ENCODE measurements around the gene UFSP1. TPM values are rescaled to one million over a fixed set of nuclear protein-coding genes. Genes with fewer than 3 reads are reported as not detected.

Gene UFSP1
- total RNA-seq, 2 donors from 2014 or later, result 6.4 to 8.4 TPM

DNA sequence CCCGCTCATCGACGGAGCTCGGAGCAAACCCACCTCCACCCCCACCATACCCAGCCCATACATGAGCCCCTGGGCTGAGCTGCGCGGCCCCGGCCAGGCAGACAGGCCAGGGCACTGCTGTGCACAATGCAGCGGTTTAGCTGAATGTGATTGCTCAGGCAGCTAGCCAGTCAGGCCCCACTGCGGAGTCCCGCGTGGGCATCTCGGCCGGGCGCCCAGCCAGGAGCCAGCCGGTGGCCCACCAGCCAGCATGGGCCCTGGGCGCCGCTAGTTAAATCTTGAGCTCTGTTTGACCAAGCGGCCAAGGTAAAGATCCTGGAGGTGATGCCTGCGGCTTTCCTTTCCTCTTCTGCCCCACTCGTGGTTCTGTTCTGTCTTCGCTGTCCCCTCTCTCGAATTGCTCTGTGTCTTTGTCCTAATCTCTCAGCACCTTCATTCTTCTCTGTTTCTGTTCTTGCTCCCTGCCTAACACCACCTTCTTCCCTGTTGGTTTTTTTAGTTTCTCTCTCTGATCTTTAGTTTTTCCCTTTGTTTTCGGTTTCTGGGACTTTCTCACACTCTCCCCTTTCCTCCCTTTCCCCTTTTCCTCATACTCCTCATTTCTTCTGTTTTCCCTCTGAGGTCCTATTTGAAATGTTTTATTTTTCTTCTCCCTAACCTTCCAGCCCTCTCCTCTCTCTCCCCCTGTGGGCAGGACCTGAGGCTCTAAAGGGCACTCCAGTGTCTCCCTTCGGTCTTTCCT, 6.6 kb downstream of the UFSP1 start:
- H3K27me3 ChIP-seq (replicated peaks; ENCODE audit: insufficient read depth), result no peaks in the 10 kb centered on the region
- no peaks in the 10 kb centered on the region for H3K9me3 ChIP-seq
- peaks cover 36 to 55% of the 10 kb centered on the region in 2 donors for H3K36me3 ChIP-seq
- no peak overlapping the region for H3K4me3 ChIP-seq
- peak overlapping the region in 1 of 2 donors; percentile 19 for H3K27ac ChIP-seq
- DNase-seq (ENCODE audit: low spot score), result no peak
- WGBS, result 88% methylated on average over 24 of the region's 24 CpGs
- no peak for TF ChIP-seq POLR2AphosphoS5 (IDR thresholded peaks at IDR 0.05)
- no peak for TF ChIP-seq POLR2A (IDR thresholded peaks at IDR 0.05)
- TF ChIP-seq, protein P1, sequence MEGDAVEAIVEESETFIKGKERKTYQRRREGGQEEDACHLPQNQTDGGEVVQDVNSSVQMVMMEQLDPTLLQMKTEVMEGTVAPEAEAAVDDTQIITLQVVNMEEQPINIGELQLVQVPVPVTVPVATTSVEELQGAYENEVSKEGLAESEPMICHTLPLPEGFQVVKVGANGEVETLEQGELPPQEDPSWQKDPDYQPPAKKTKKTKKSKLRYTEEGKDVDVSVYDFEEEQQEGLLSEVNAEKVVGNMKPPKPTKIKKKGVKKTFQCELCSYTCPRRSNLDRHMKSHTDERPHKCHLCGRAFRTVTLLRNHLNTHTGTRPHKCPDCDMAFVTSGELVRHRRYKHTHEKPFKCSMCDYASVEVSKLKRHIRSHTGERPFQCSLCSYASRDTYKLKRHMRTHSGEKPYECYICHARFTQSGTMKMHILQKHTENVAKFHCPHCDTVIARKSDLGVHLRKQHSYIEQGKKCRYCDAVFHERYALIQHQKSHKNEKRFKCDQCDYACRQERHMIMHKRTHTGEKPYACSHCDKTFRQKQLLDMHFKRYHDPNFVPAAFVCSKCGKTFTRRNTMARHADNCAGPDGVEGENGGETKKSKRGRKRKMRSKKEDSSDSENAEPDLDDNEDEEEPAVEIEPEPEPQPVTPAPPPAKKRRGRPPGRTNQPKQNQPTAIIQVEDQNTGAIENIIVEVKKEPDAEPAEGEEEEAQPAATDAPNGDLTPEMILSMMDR (IDR thresholded peaks at IDR 0.05), result no peak
- H3K4me1 ChIP-seq (replicated peaks), result no peaks in the 10 kb centered on the region
- intact Hi-C loops (cut with DNase I), result no loop called here

DNA sequence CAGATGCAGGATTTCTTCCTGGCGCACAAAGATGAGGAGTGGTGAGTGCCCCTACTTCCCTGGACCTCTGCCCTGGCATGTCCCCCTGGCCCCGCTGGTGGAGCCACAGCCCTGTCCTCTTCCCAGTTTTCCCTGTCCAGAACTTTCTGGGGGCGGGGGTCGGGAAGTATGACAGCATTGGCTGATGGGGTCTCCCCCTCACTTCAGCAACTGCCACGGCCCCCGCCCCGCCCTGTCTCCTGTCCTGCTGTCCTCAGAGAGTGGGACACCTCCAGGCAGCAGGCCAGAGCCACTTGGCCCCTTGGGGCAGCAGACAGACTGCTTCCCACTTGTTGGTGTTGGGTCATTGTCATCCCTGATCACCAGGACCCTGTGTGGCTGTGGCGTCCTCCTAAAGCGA, 7.3 kb downstream of the UFSP1 start:
- peaks cover 36 to 55% of the 10 kb centered on the region in 2 donors for H3K36me3 ChIP-seq
- no peak overlapping the region for H3K27ac ChIP-seq

DNA sequence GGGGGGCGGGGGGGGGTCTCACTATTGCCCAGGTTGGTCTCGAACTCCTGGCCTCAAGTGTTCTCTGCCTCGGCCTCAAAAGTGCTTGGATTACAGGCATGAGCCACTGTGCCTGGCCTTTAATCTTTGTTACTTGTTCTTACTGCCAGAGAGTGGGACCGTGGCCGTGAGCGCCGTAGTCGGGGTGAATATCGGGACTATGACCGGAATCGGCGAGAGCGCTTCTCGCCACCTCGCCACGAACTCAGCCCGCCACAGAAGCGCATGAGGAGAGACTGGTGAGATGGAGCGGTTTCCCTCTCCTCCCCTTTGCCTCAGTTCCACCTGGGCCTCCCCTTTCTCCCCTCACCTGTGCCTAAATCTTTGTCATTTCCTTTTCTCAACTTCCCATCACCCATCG, 8.4 kb downstream of the UFSP1 start:
- Histone ChIP-seq H3K9me3 (no peaks in the 10 kb centered on the region), H3K4me1 (replicated peaks) (peaks cover 7% of the 10 kb centered on the region), H3K4me3 (no peak overlapping the region), H3K27ac (no peak overlapping the region), H3K27me3 (replicated peaks; ENCODE audit: insufficient read depth) (no peaks in the 10 kb centered on the region), H3K36me3 (peaks cover 33 to 48% of the 10 kb centered on the region in 2 donors)
- no peak for TF ChIP-seq POLR2AphosphoS5 (IDR thresholded peaks at IDR 0.05)
- WGBS, result 93% methylated on average over 20 of the region's 20 CpGs
- intact Hi-C loops (cut with DNase I), result no loop called here
- DNase-seq (ENCODE audit: low spot score), result no peak

More for the DNA sequence above, 7.3 kb downstream of the UFSP1 start:
- WGBS, result 95% methylated on average over 9 of the region's 9 CpGs
- TF ChIP-seq POLR2A (IDR thresholded peaks at IDR 0.05), result no peak
- no peak for TF ChIP-seq POLR2AphosphoS5 (IDR thresholded peaks at IDR 0.05)
- TF ChIP-seq, protein P1 (IDR thresholded peaks at IDR 0.05), result no peak
- H3K4me3 ChIP-seq, result no peak overlapping the region
- no peaks in the 10 kb centered on the region for H3K4me1 ChIP-seq (replicated peaks)
- intact Hi-C loops (cut with DNase I), result no loop called here
- H3K9me3 ChIP-seq, result no peaks in the 10 kb centered on the region
- no peak for DNase-seq (ENCODE audit: low spot score)
- H3K27me3 ChIP-seq (replicated peaks; ENCODE audit: insufficient read depth), result no peaks in the 10 kb centered on the region

DNA sequence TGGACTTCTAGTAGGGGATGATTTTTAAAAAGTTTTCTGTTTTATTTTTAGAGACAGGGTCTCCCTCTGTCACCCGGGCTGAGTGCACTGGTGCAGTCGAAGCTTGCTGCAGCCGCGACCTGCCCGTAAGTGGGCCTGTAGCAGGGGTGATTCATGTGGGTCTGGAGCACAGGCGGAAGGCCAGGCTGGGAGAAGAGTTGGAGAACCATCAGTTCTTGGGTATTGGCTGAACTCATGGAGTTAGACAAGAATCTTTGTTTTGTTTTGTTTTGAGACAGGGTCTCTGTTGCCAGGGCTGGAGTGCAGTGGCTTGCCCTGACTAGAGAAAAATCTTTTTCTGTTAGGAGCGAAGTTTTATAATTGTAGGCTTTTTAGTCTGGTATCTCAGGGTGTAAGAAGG, 8.9 kb downstream of the UFSP1 start:
- no peak for DNase-seq (ENCODE audit: low spot score)
- H3K27ac ChIP-seq, result no peak overlapping the region
- intact Hi-C loops (cut with DNase I), result no loop called here
- H3K4me1 ChIP-seq (replicated peaks), result peaks cover 11% of the 10 kb centered on the region
- no peak for TF ChIP-seq POLR2A (IDR thresholded peaks at IDR 0.05)
- no peak for TF ChIP-seq POLR2AphosphoS5 (IDR thresholded peaks at IDR 0.05)
- TF ChIP-seq, protein P1 (IDR thresholded peaks at IDR 0.05), result no peak
- H3K4me3 ChIP-seq, result no peak overlapping the region
- no peaks in the 10 kb centered on the region for H3K27me3 ChIP-seq (replicated peaks; ENCODE audit: insufficient read depth)
- no peaks in the 10 kb centered on the region for H3K9me3 ChIP-seq
- 49% methylated on average over 7 of the region's 7 CpGs for WGBS
- H3K36me3 ChIP-seq, result peaks cover 29 to 43% of the 10 kb centered on the region in 2 donors

DNA sequence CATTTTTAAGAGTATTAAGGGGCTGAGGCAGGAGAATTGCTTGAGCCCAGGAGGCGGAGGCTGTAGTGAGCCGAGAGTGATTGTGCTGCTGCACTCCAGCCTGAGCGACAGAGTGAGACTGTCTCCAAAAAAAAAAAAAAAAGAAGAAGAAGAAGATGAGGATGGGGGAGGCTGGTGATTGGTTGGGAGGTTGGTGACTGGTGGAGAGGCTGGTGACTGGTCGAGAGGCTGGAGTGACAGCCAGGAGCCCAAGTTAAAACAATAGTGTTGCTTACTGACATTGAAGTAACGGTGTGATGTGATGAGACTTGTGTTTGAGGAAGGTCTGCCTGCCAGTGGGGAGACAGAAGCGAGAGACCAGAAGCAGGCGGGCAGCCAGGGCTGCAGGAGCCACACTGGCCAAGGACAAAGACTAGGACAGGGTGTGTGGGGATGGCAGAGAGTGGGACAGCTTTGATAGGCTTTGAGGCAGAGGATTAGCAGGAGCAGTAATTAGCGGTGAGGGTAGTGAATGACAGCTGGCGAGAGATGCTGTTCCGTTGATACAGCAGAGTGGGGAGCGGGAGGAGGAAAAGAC, 9.7 kb downstream of the UFSP1 start:
- H3K9me3 ChIP-seq, result no peaks in the 10 kb centered on the region
- TF ChIP-seq POLR2A (IDR thresholded peaks at IDR 0.05) (no peak), POLR2AphosphoS5 (IDR thresholded peaks at IDR 0.05) (no peak)
- TF ChIP-seq, protein P1 (IDR thresholded peaks at IDR 0.05), result no peak
- DNase-seq (ENCODE audit: low spot score), result no peak
- peaks cover 26 to 34% of the 10 kb centered on the region in 2 donors for H3K36me3 ChIP-seq
- H3K27me3 ChIP-seq (replicated peaks; ENCODE audit: insufficient read depth), result no peaks in the 10 kb centered on the region
- 68% methylated on average over 11 of the region's 11 CpGs for WGBS
- no peak overlapping the region for H3K4me3 ChIP-seq
- H3K27ac ChIP-seq, result no peak overlapping the region
- H3K4me1 ChIP-seq (replicated peaks), result peaks cover 11% of the 10 kb centered on the region
- intact Hi-C loops (cut with DNase I), result no loop called here

Measured in prostate gland (tissue), 2 donors.